ENCODE results near the gene TFDP2. TPM values are rescaled to one million over a fixed set of nuclear protein-coding genes. Genes with fewer than 3 reads are reported as not detected.
"Not testable (repeated sequence)": the region's sequence is repeated elsewhere in the genome, so short reads cannot be mapped to it uniquely, and the experiment has no call there.

The TFDP2 gene
- total RNA-seq, 1 donor from 2014 or later = 15.0 TPM

- not testable (repeated sequence) for DNase-seq (ENCODE audit: low read depth in 2 of 2)
Observed at GRCh38 chr3:142075656-142076055, 73.7 kb downstream of the TFDP2 start.

DNA sequence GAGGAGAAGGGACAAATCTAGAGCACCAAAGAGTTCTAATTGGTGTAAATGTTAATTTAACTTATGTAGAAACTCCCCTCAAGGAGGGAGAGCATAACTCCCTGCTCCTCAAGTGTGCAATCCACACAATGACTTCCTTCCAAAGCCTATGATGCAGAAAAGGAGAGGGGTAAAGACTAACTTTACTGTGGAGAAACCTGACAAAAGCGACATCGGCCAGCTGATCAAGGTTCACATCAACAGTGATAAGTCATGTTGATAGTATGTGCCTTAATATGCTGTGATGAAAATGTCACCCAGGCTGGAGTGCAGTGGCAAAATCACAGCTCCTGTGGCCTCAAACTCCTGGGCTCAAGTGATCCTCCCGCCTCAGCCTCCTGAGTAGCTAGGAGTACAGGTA is 76.5 kb downstream of the TFDP2 start:
- no peak for DNase-seq (ENCODE audit: low read depth in 2 of 2)

DNA sequence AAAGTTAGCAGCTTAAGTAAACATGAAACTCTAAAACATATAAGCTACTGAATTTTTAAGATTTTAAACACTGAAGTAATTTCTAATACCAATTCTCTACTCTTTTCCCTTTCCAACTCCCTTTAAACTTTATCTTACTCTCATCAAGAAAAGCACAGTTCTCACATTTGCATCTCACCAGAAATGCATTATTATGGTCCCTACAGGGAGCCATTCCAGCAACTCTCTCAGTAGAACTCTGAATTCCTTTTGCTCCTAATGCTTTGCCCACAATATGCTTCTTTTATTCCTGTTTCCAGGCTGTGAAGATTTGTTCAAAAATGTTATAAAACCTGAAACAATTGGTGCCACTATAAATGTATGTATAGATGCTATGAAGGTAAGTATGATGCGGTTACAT is 83.4 kb downstream of the TFDP2 start:
- no peak for DNase-seq (ENCODE audit: low read depth in 2 of 2)

GRCh38 chr3:142065344-142065743 is 84.0 kb downstream of the TFDP2 start:
- DNase-seq (ENCODE audit: low read depth in 2 of 2) = no peak

DNA sequence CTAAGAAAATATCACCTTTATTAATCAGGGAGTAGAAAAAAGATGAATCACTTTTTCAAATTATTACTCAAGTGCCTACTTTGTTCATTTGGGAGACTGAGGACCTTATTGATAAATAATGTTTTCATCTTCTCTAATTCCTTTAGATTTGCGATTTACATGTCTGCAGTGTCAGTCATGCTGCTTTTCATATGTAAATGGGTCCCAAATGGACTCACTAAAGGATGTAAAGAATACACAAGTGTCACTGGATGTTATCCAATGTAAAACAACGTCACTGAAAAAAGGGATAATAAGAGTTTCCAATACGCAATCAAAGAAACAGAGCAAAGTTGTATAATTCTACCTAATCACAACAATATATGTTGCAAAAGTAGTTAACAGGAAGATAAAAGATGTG is 84.9 kb downstream of the TFDP2 start:
- DNase-seq (ENCODE audit: low read depth in 2 of 2) = no peak

- DNase-seq (ENCODE audit: low read depth in 2 of 2) = no peak
Observed at GRCh38 chr3:142057331-142057725, 92.0 kb downstream of the TFDP2 start.

- no peak for DNase-seq (ENCODE audit: low read depth in 2 of 2)
Observed at GRCh38 chr3:142056656-142057330, 92.6 kb downstream of the TFDP2 start.

DNA sequence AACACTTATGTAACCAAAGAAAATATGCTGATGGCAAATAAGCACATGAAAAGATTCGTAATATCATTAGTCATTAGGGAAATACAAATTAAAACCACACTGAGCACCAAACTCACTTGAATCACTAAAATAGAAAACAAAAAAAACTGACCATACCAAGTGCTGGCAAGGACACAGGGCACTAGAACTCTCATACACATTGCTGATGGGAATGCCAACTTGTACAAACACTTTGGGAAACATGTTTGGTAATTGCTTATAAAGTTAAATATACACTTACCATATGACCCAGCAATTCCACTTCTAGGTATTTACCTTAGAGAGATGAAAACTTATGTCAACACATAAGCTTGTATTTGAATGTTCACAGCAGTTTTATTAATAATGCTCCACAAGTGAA is 95.5 kb downstream of the TFDP2 start:
- no peak for DNase-seq (ENCODE audit: low read depth in 2 of 2)

DNA sequence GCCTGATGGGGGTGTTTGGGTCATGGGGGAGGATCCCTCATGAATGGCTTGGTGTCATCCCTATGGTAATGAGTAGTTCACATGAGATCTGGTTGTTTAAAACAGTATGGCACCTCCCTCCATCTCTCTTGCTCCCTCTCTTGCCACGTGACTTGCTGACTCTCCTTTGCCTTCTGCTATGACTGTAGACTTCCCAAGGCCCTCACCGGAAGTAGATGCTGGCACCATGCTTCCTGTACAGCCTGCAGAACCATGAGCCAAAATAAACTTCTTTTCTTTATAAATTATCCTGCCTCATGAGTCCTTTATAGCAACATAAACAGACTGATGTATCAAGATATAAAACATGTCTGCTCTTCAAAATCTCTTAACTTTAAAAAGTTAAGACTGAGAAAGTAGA is 96.1 kb downstream of the TFDP2 start:
- DNase-seq (ENCODE audit: low read depth in 2 of 2) = peak in 1 of 2 donors; percentile 67

GRCh38 chr3:142051351-142051750 is 98.0 kb downstream of the TFDP2 start:
- DNase-seq (ENCODE audit: low read depth in 2 of 2) = no peak

DNA sequence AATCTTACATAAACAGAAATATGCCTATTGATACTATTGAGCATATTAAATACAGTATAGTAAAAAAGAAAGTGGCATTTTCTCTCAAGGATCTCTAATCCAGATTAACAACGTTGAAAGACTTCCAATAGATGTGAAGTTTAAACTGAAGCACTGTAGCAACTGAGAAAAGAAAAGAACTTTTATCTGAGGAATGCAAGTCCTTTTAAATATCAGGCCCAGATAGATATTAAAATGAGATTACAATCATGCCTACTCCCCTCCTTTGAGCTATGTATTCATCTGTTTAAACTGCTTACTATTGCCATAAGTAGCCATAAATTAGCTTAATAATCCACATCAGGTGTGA is 102.3 kb downstream of the TFDP2 start:
- DNase-seq (ENCODE audit: low read depth in 2 of 2) = no peak

DNA sequence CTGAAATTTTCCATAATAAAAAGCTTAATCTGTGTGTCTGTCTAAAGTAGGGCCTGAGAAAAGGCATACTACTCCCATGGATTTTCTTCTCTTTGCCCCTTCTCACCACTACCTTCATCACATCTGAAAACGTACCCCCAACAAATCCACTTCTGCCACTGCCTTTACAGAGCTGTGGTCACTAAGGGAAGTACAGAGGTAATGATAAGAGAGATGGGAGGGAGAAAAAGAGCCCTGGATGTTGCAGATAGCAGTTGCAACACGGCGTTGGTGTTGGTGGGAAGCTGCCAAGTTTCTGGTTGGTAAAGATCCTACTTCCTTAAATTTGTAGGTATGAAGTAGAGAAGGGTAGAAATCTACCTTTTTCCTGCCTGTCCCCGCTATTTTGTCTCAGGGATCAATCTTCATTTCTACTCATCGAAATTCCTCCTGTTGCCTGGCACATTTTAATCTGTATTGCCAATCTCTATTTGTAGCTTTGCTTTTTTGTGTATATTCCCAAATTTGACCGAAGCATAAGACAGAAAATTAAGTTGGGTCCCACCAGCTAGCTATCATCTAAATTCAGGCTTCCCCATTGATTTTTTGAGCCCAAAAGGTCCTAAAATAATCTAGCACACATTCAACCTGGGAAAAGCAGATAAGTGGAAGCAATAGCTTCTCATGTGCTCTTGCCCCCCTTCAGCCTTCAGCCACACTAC is 102.9 kb downstream of the TFDP2 start:
- DNase-seq (ENCODE audit: low read depth in 2 of 2) = no peak

GRCh38 chr3:142040941-142041491 is 108.3 kb downstream of the TFDP2 start:
- DNase-seq (ENCODE audit: low read depth in 2 of 2) = no peak

GRCh38 chr3:142035308-142035922 is 113.9 kb downstream of the TFDP2 start:
- DNase-seq (ENCODE audit: low read depth in 2 of 2) = no peak

- no peak for DNase-seq (ENCODE audit: low read depth in 2 of 2)
Observed at GRCh38 chr3:142033292-142033691, 116.1 kb downstream of the TFDP2 start.

DNA sequence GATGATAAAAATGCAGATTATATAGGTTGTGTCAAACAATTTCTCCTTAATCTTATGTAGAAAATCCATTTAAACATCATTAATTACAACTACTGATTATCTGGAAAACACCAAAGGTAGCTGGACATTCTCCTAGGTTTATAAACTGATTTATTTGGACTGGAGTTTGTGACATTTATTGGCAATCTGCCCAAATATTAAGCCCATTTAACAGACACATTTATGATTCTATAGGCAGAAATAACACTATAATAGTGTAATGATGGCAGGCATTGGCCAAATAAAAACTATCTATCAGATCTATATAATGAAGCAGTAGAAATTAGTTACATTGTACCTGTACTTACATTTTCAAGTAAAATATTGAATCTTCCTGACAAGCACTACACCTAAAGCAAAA is 117.8 kb downstream of the TFDP2 start:
- DNase-seq (ENCODE audit: low read depth in 2 of 2) = no peak

- DNase-seq (ENCODE audit: low read depth in 2 of 2) = no peak
Observed at GRCh38 chr3:142029791-142030190, 119.6 kb downstream of the TFDP2 start.

- no peak for DNase-seq (ENCODE audit: low read depth in 2 of 2)
Observed at GRCh38 chr3:142029052-142029642, 120.2 kb downstream of the TFDP2 start.

- peak in 1 of 2 donors; percentile 67 for DNase-seq (ENCODE audit: low read depth in 2 of 2)
Observed at GRCh38 chr3:142028243-142028777, 121.0 kb downstream of the TFDP2 start.

- peak in 1 of 2 donors; percentile 39 for DNase-seq (ENCODE audit: low read depth in 2 of 2)
Observed at GRCh38 chr3:142027735-142028134, 121.6 kb downstream of the TFDP2 start.

DNA sequence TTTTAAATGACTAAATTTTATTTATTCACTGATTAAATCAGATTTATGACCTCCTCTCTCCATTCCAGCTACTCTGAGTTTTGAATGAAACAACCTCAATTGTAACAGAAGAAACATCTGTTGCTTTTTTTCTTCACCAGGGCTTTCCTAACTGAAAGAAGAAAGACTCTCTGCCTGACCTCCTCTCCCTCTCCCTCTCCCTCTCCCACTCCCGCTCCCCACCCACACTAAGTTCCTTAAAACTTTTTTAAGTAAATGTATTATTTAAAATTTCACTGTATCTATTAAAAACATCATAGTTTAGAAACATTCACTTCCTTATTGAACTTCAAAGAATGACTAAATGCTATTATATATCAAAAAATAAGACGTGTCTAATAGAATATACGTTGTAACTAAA is 122.0 kb downstream of the TFDP2 start:
- no peak for DNase-seq (ENCODE audit: low read depth in 2 of 2)

GRCh38 chr3:142026333-142026732 is 123.0 kb downstream of the TFDP2 start:
- no peak for DNase-seq (ENCODE audit: low read depth in 2 of 2)

Measured in dermis microvascular lymphatic vessel endothelial cell (primary cell).